Smooth muscle cell of the pulmonary artery (primary cell): ENCODE results near the gene DSC3. TPM values are rescaled to one million over a fixed set of nuclear protein-coding genes. Genes with fewer than 3 reads are reported as not detected.

Source experiments
- total RNA-seq: library from RNA; depleted of rRNA; stranded (reverse); fragments of >200 nt; gene quantifications from 2 replicates; pipeline ENCODE4 v1.2.3, GENCODE V29; 2014

DSC3 gene
- 0.20 and 0.46 TPM in 2 replicates for total RNA-seq

DNA sequence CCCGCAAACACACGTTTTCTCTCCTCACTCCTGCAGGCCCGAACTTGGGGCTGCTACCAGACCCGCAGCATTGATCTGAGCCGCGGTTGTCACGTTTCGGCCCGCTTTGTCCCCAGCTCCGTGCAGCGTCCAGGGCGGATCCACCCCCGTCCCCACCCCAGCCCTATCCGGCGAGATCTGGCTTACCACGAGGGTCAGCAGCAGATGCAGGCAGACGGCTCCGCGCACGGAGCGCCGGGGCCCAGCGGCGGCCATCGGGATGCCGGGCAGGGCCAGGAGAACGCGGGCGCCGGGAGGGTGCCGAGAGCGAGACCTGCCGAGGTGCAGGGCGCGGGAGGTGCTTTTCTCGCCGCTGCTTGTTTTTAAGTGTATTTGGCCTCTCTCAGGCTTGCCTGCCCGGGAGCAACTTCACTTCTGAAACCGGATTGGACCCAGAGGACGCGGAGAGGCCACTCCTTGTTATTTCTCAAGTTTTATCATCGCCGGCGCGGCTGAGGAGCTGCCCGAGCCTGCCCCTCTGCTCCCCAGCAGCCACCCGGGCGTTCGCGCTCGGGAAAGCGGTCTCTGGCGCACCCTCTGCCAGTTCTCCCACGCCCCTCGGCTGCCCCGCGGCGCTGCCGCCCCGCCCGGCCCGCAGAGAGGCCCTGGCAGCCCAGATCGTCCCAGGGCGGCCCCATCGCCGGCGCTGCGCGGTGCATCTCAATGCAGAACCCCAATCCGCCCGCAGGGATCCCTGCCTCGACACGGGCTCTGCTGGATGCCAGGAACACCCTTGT is at the start of gene DSC3:
Gene DSC3 (minus strand): TSS at position 337 of the 776 bp plus-strand sequence. CDS start 82 bp downstream, at position 255.

Other genes starting within 250 kb of the DSC3 start
- 0.07 TPM in 2 replicates for gene DSC2, start 59.7 kb upstream of the DSC3 start, total RNA-seq
- not detected in 2 replicates for gene DSC1, start 120.1 kb upstream of the DSC3 start, total RNA-seq